ENCODE data around the gene STAT5A.
"Not testable (repeated sequence)": the region's sequence is repeated elsewhere in the genome, so short reads cannot be mapped to it uniquely, and the experiment has no call there.

Gene STAT5A

GRCh38 chr17:42286411-42287221 lies 1.7 kb upstream of the STAT5A start:
- no peak for FAIRE-seq

GRCh38 chr17:42287305-42287976 lies 857 bp upstream of the STAT5A start:
- FAIRE-seq = no peak

DNA sequence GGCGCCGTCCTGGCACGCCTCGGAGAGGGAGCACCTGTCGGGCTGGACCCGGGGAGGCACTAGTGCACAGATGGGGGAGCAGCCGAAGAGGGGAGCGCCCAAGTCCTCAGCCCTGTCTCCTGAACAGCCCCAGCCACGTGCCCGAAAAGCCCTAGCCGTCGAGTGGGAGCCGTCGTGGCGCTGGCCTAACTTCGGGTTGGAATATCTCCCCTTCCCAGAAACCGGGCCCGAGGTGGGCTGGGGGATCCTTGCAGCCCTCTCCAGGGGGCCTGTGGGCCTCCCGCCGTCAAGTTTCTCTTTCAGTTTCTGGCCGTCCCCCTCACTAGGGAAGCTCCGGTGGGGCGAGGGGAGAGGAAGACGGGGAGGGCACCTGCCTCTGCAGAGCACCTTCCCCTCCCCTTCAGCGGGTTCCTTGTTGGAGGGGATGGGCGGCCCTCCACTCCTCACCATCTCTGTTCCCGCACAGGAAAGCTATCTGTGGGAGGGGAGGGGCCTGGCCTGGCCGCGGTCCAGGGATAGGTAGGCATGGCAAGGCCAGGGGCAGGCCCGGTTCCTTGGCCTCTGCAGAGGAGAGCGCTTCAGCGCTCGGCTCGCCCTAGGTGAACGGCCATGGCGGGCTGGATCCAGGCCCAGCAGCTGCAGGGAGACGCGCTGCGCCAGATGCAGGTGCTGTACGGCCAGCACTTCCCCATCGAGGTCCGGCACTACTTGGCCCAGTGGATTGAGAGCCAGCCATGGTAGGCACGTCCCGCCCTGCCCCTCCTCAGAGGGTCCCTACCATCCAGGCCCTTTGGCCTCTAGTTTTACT lies 709 bp downstream of the STAT5A start:
- no peak for FAIRE-seq

GRCh38 chr17:42289611-42290181 lies 1.4 kb downstream of the STAT5A start:
- no peak for FAIRE-seq

DNA sequence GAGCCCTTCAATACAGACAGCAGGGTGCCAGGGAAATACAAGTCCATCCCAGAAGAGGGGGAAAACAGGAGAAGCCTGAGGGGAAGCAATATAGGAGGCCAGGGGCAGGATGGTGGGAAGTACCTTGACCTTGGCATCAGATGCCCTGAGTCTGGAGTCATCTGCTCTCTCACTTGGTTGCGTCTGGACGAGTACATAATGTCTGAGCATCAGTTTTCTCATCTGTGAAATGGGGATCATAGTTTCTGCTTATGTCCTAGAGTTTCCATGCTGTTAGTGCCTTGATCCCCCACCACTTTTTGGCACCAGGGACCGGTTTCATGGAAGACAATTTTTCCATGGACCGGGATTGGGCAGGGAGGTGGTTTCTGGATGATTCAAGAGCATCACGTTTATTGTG lies 2.3 kb downstream of the STAT5A start:
- FAIRE-seq = no peak

GRCh38 chr17:42291129-42291528 lies 2.8 kb downstream of the STAT5A start:
- no peak for FAIRE-seq

- FAIRE-seq = no peak
Measured at GRCh38 chr17:42294469-42295398, 6.4 kb downstream of the STAT5A start.

DNA sequence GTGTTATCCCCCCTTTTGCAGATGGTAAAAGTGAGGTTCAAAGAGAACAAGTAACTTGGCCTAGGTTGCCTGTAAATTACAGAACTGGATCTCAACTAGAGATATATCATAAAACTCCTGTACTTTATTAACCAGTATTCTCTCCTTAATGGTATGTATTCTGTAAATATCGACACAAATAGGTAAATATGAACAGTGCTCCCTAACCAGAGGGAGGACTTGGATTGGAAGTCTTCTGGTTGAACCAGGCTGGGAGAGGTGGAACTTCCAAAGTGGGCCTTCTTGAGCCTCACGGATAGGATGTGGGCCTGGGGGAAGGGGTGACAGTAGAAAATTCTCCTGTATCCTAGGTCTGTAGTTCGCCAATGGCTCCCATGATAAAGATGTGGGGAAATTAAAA lies 7.7 kb downstream of the STAT5A start:
- FAIRE-seq = no peak

GRCh38 chr17:42297775-42298174 lies 9.5 kb downstream of the STAT5A start:
- not testable (repeated sequence) for FAIRE-seq

- FAIRE-seq = not testable (repeated sequence)
Measured at GRCh38 chr17:42299361-42299760, 11.1 kb downstream of the STAT5A start.

GRCh38 chr17:42299913-42300312 lies 11.6 kb downstream of the STAT5A start:
- FAIRE-seq = not testable (repeated sequence)

GRCh38 chr17:42301022-42301421 lies 12.7 kb downstream of the STAT5A start:
- no peak for FAIRE-seq

DNA sequence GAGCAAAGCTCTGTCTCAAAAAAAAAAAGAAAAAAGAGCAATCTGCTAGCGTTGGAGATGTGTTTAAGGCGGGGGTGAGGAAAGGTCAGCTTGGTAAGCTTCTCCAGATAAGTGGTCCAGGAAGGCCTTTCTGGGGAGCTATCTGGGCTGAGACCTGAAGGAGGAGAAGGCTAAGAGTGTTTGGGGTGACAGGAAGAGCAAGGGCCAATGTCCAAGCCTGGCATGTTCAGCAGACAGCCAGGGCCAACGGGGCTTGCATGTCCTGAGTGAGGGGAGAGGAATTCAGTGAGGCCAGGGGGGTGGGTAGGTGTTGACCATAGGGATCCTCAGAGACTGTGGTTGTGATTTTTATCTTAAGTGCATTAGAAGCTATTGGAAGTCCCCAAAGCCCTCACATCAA lies 15.4 kb downstream of the STAT5A start:
- FAIRE-seq = no peak

- no peak for FAIRE-seq
Measured at GRCh38 chr17:42304187-42305030, 16.1 kb downstream of the STAT5A start.

DNA sequence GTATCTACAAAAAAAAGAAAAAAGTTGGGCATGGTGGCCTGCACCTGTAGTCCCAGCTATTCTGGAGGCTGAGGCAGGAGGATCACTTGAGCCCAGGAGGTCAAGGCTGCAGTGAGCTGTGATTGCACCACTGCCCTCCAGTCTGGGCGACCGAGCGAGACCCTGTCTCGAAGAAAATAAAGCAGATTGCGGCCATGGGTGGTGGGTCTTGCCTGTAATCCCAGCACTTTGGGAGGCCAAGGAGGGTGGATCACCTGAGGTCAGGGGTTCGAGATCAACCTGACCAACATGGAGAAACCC lies 16.7 kb downstream of the STAT5A start:
- FAIRE-seq = not testable (repeated sequence)

DNA sequence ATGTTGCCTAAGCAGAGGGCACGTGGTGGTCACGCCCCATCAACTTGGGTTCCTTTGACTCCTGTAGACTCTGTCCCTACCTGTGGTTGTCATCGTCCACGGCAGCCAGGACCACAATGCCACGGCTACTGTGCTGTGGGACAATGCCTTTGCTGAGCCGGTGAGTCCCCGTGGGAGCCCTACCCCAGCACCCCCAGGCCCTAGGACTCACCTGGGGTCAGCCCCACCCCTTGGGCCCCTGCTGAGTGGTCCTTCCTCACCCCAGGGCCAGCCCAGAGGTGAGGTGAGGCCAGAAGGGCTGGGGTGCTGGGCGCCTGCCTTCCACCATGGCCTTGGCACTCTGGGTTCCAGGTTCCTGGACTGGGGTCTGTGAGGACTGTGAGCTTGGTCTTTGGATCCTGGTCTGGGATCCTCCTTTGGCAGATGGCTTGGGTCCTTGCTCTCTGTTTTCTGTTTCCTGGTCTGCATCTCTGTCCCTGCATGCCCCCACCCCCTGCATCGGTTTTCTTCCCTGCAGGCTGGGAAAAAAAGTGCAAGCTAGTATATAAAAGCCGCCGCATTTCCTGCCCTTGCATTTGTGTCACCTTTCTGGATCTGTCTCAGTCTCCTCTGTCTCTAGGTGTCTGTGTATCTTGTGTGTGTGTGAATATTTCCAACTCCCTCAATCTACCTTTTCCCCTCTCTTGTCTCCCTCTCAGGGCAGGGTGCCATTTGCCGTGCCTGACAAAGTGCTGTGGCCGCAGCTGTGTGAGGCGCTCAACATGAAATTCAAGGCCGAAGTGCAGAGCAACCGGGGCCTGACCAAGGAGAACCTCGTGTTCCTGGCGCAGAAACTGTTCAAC lies 17.5 kb downstream of the STAT5A start:
- FAIRE-seq = no peak

GRCh38 chr17:42306385-42306667 lies 18.0 kb downstream of the STAT5A start:
- FAIRE-seq = no peak

GRCh38 chr17:42307362-42307927 lies 19.1 kb downstream of the STAT5A start:
- FAIRE-seq = no peak

DNA sequence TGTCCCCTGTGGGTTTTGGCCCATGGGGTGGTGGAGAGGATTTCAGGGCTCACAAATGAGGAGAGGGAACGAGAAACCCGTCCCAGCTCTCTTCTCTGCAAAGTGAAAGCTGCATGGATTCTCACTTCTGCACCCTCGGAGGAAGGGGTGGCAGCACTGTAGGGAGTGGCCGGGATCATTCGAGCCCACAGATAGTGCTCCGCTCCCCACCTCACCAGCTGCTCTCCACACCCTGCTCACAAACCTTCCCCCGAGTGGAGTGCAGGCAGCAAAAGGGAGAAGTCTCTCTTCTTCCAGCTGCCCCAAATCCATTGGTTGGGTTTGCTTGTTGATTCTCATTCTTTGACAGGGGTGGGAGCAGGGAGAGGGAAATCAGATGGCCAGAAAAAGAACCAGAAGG lies 20.1 kb downstream of the STAT5A start:
- FAIRE-seq = no peak

- no peak for FAIRE-seq
Measured at GRCh38 chr17:42309142-42309541, 20.8 kb downstream of the STAT5A start.
